Stimulated activated naive CD8-positive, alpha-beta T cell treated with anti-CD3 and anti-CD28 coated beads, Interleukin-15, Interleukin-2, amounts not matched to agents 100 U/mL and 50 U/mL, for 24 hours (primary cell): Measurements from ENCODE around the gene CLEC2B.
"Not testable (repeated sequence)": the region's sequence is repeated elsewhere in the genome, so short reads cannot be mapped to it uniquely, and the experiment has no call there.

Experiments
- ATAC-seq: fragments of 150-1000 bp; cut with Tn5 transposase; one replicate; pipeline ENCODE4 v1.10.0; 2021
- DNase-seq: peaks from one replicate; pipeline ENCODE4 v3.0.0; 2021

CLEC2B gene

DNA sequence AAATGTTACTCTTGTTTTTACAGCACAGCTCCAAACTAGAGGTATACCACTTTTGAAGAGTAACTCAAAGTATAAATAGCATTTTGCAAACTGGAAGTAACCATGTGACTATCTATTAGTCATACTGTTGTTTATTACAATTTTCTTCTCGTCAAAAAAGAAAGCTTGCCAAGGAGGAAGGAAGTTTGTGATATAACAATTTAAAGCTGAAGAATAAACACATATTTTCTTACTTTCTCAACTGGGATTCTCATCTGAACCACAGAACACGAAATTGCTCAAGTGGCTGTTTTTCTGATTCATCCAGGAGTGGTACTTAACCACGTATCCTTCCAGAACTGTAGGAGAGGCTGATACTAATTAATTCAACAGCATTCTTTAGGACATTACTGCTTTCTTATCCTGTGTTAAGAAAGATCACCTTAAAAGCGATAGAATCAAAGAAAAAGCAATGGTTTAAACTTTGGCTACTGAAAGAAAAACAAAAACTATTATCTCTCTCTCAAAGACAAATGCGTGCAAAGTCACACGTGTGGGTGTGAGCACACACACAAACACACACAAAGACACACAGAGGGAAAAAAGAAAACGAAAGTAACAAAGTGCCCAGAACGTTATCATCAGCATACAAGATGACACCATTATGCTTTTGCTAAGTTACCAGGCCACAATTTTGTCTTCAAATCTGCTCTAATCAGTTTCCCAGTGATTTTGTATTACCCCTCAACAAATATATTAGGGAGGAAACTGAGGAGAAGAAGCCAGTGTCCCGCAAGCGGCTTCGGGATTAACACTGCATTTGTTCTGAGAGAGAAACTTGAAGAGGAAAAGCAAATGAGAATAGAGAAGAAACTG lies at the start of gene CLEC2B:
TSS of gene CLEC2B (minus strand) at position 48 of the 855 bp plus-strand sequence.
- peak; percentile 17 for DNase-seq
- ATAC-seq = peak; percentile 51

DNA sequence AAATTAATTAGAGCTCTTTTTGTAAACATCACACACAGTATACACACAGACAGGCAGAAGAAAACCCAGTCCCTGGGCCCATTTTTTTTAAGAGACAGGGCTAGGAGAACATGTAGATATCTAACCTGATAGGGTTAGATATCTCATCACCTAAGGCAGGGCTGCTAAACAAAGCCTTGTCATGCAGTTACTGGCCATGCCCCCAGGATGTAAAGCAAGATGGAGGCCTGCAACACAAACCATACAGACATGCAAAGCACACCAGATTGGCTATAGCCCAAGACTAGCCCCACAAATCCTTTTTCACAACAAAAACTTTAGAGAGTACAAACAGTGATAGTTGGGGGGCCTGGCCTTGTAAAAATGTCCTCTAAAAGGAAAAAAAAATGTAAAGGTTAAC lies 42.6 kb upstream of the CLEC2B start:
- DNase-seq = no peak
- no peak for ATAC-seq

DNA sequence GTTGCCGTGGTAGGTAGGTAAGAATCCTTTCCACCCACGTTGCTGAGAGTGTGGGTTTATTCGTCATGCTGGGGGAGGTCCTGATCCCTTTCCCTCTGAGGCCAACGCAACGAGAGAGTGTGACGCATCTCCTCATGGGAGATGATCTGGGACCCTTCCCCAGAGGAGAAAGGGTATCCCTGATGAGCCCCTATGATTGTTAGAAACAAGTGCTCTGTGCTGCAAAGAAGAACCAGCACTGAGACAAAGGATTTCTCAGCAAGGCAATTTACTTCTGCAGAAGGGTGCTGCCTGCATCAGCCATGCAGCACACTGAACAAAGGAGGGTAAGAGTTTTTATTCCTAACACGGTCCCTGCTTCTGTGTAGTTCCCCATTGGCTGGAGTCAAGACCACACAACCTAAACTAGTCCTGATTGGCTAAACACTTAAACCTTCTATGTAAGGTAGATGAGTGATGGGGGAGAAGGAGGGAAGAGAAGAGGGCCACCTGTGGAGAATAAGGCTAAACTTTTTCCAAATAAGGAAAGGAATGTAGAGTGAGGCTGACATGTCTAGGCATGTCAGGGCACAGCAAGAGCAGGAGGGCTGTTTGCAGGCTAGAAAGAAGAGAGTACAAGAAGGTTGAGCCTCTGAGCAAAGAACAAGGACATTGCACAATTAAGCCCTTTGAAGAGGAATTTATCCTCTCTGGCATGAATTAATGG lies 41.7 kb upstream of the CLEC2B start:
- no peak for DNase-seq

DNA sequence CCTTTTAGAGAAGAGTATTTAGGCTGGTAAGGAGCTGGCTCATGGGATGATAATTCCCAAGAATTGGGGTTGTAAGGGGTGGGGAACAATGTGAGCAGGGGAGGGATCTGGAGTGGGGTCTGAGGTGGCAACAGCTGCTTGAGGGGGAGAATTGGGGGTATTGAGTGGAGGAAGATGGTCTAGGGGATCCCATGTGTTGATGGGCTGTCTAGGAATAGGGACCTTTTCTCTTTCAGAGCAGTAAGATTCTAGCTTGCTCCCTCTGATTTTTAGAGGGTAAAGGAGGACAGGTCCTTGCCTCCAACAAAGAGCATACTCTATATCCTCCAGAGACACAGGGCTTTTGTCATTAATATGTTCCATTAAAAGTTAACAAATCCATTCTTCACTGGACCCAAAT lies 40.6 kb upstream of the CLEC2B start:
- no peak for DNase-seq
- no peak for ATAC-seq

More for the DNA sequence above, 41.7 kb upstream of the CLEC2B start:
- no peak for ATAC-seq

DNA sequence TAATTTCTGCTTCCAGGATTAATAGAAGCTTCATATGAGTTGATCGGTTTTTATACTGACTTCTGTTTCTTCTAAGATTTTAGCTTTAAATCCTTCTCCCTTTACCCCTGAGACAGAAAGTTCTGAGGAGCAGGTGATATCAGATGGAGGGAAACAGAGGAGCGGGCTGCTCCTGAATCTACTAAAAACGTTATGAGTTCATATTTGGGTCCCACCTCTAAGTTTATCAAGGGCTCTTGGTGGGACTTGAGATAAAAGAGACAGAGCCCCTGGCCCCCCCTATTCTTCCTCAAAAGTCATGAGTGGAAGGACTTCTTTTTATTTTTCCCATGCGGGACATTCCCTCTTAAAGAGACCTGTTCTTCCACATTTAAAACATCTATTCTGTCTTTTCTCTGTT lies 39.2 kb upstream of the CLEC2B start:
- no peak for DNase-seq
- ATAC-seq = no peak

DNA sequence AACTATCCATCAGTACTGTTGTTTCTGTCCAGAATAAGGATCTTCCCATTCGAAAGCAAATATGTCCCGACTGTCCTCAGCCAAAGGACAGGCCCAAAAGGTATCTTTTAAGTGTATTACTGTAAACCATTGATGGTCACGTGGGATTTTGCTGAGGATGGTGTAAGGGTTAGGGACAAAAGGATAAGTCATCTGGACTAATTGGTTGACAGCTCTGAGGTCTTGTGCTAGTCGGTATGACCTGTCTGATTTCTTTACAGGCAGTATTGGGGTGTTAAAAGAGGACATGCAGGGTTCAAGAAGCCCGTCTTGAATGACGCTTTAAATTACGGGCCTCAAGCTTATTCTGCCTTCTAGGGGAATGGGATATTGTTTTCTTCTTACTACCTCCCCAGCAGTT lies 38.6 kb upstream of the CLEC2B start:
- DNase-seq (no peak), ATAC-seq (no peak)

DNA sequence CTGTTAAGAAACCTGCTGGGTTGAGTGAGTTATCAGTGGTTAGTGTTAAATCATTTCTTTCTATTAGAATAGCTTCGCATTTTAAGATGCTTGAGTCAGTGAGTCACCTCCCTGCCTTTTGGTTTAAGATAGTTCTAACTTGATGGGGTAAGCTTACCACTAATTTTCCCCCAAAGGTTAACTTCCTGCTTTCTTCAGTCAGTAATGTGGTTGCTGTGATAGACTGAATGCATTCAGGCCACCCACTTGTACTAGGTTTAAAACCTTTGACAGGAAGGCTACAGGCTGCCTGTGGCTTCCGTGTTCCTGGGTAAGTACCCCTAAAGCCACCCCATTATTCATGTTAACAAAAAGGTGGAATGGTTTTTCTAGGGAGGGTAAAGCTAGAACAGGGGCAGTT lies 37.7 kb upstream of the CLEC2B start:
- DNase-seq = peak; percentile 27
- ATAC-seq = peak; percentile 97

DNA sequence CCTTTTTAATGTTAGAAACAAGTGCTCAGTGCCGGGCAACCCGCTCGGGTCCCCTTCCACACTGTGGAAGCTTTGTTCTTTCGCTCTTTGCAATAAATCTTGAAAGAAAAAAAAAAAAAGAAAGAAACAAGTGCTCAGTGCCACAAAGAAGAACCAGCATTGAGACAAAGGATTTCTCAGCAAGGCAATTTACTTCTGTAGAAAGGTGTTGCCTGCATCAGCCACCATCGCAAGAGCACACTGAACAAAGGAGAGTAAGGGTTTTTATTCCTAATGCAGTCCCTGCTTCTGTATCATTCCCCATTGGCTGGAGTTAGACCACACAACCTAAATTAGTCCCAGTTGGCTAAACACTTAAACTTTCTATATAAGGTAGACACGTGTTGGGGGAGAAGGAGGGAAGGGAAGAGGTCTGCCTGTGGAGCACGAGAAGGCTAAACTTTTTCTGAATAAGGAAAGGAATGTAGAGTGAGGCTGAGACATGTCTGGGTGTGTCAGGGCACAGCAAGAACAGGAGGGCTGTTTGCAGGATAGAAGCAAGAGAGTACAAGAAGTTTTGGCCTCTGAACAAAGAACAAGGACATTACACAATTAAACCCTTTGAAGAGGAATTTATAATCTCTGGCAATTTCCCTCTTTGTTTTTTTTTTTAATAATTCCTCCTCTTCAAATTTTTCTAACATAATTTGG lies 33.5 kb upstream of the CLEC2B start:
- DNase-seq (no peak), ATAC-seq (no peak)

DNA sequence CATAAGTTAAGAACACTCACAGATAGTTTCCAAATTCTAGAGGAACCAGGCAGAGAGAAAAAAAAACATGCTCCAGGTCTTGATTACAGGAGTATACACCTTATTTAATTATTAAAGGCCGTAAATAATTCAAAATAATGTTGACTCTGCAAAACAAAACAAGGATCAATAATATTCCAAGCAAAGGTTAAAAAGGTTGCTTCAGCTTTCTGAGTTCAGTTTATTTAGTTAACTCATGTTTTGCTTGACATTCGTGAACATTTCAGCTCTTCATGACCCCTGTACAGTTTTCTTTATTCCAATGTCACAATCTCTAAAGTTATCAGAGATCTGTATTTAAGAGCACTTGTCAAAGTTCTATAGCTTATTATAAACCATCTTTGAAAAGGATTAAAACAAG lies 31.8 kb upstream of the CLEC2B start:
- no peak for DNase-seq
- no peak for ATAC-seq

DNA sequence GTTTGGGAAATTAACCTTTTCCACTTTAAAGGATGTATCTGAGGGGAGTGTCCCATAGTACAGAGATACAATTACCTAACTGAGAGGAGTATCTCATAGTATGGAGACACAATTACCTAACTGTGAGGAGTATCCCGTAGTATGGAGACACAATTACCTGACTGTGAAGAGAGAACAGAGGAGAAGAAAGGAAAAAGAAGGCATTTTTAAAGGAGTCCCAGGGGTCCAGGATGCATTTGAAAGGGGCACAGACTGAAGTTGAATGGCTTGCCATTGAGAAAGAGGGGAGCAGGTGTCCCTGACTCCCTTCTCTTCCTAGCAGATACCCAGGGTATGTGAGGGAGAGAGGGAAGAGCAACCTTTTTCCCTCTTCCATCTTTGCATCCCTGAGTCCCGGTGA lies 30.1 kb upstream of the CLEC2B start:
- ATAC-seq (no peak), DNase-seq (no peak)

DNA sequence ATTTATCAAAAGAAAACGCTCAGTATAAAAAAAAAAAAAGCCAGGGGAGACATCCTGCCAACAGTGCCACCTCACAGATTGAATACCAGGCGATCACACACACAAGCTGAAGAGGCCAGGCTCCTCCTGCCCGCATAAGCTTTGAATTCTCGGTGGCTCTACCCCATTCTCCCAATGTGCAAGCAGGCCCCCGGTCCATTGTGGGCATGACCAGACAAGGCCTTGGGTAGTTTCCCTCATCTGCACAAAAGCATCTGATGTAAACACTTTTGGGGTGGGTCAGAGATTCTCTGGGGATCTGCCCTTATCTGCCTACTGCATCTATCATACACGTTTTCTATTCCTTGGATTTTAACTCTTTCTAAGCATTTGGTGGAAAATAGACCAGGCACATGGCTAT lies 28.4 kb upstream of the CLEC2B start:
- no peak for DNase-seq
- ATAC-seq = no peak

DNA sequence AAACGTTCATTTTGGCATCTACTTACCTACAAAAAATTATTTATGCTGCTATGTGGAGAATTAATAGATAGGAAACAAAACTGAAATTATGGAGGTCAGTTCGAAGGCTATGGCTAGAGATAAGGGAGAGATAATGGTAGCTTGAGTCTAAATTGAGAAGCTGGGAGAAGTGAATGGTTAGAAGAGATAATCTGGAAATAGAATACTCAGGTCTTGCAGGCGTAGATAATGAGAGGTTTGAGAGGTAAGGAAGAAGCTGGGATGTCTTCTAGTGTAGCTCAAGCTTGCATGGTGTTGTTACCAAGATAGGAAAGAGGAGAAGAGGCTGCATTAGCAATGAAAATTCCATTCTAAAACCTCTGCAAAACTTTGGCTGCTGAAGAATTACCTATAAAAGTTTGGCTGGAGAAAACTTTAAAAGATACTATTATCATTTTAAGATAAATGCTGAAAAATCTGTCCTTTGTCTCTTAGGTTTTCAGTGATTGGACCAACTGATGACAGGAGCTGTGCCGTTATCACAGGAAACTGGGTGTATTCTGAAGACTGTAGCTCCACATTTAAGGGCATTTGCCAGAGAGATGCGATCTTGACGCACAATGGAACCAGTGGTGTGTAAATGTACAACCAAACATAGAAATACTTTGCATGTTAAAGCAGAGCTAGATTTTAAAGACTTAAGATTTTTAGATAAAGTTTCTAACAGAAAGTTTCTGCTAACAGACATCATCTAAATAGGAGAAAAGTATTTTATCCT lies 26.2 kb upstream of the CLEC2B start:
- DNase-seq (no peak), ATAC-seq (no peak)

DNA sequence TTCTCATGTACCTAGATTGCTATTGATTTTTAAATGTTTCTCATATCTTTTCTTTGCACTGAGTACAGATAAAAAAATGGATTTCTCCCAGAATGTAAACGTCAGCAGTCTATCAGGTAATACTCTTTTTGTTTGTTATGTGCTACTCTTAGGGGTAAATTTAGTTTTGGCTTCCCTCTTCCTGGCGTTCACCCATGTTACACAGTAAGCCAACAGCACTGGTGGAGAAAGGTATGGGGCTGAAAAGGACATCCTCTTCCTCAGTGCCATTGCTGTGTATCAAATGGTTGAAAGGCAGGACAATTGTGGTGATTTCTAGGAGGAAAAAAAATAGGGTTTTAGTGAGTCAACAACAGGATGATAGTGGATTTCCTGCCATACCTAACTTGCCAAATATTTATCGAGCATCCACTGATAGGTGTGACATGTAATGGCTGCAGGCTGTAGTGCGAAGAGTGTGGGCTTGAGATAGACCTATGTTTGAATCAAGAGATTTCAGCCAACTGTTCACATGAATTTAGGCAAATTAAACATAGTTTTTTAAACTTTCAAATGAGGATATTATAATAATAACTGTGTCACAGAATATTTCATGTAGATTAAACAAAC lies 19.6 kb upstream of the CLEC2B start:
- DNase-seq = no peak
- ATAC-seq = no peak

DNA sequence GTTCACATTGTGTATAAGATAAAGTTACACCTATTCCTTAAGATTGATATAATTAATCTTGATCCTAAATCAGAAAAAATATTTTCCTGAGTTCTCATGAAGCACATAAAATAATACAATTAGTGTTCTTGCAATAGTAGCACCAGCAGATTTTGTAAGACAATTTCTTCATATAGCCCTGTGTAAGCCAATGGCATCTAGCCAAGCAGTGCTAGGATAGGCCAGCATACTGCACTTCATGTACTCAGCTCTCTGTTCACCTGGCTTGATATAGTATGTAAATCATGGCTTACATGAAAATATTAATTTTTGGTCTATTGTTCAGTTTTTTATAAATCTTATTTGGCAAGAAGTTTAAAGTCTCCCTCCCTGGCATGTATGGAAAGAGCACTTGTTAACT lies 14.0 kb upstream of the CLEC2B start:
- ATAC-seq = no peak
- no peak for DNase-seq

DNA sequence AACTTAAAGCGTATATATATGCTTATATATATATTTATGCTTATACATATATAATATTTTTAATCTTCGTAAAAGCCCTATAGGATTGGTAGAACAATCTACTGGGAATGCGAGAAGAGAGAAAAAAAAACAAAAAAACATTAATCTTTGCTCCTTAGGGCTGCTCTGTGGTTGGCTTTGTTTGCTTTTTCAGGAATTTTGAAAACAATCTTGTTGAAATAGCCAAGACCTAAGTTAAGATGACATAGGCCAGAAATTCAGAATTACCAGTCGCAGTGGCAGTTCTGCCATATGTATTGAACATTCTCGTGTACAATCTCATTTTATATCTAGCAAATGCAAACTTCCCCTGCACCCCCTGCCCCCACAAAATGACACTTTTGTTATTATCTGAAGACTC lies 12.8 kb upstream of the CLEC2B start:
- ATAC-seq (no peak), DNase-seq (no peak)

DNA sequence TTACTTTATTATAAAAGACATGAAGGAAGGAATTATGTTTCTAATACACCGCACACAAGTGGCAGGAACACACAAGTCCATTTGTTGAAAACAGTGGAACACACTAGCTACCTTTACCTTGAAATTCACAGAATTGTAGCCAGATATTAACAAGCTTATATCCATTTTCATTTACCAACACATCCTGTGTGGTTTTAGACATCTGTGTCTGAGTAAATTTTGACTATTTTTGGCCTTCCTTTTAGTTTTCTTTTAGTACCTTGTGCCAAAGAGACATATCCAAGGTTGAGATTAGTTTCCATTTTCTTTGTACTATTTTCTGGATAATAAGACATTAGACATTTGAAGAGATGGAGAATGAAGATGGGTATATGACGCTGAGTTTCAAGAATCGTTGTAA lies 12.1 kb upstream of the CLEC2B start, which contains the start of gene KLRF2:
TSS of gene KLRF2 (plus strand) at position 244 of the 400 bp plus-strand sequence. CDS start at position 351, 107 bp downstream.
- ATAC-seq (no peak), DNase-seq (no peak)

DNA sequence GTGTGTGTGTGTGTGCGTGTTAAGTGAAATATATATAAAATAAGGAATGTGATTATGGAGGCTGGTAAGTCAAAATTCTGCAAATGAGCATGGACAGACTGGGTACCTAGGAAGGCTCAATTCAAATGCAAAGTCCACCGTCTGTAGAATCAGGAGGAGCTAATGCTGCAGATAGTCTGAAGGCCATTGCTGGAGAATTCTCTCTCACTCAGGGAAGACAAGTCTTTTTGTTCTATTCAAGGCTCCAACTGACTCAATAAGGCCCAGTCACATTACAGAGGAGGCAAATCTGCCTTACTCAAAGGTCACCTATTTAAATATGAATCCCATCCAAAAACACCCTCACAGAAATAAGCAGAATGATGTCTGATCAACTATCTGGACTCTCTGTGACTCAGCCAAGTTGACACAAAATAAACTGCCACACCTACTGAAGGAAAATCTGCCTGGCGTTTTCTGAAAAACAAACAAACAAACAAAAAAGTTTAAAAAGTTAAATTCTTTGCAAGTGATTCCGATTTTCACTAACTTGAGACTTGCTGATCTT lies 11.5 kb upstream of the CLEC2B start:
- ATAC-seq (no peak), DNase-seq (no peak)

DNA sequence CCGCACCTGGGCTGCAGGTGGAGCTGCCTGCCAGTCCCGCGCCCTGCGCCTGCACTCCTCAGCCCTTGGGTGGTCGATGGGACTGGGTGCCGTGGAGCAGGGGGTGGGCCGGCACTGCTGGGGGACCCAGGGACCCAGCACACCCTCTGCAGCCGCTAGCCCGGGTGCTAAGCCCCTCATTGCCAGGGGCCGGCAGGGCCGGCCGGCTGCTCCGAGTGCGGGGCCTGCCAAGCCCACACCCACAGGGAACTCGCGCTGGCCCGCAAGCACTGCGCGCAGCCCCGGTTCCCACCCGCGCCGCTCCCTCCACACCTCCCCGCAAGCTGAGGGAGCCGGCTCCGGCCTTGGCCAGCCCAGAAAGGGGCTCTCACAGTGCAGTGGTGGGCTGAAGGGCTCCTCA lies 7.0 kb upstream of the CLEC2B start:
- not testable (repeated sequence) for DNase-seq, ATAC-seq

DNA sequence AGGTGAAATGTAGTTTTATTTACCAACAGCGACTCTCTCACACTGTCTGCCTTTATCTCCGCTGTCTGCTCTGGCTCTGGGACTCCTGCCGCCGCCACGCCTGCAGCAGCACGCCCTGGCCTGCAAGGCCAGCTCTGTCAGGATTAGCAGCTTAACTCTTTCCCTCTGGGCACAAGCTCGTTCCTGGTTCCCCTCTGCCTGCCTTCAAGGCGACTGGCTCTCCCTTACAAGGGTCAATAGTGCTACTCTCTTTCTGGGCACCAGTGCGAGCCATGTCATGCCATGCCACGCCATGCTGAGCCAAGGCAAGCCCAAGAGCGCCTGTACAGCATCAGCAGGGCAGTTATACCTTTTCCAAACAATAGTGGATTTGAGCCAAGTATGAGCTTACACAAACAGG lies 3.6 kb upstream of the CLEC2B start:
- no peak for ATAC-seq
- no peak for DNase-seq

DNA sequence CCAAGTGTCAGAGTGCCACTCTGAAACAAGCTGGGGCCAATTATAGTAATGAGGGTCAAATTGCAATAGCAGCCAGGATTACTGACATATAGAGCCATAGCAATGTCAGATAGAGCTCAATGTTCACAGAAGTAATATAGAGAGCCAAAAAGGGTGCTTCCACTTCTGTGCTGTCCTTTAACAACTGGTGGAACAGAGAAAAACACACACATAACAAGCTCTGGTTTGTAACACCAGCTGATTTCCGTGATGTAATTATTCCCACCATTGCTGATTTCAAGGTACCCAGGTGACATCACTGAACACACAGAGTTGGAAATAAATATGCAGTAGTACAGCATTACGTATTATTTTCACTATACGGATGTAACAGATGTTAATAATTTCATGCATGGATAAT lies 3.0 kb upstream of the CLEC2B start:
- ATAC-seq (peak; percentile 56), DNase-seq (no peak)

DNA sequence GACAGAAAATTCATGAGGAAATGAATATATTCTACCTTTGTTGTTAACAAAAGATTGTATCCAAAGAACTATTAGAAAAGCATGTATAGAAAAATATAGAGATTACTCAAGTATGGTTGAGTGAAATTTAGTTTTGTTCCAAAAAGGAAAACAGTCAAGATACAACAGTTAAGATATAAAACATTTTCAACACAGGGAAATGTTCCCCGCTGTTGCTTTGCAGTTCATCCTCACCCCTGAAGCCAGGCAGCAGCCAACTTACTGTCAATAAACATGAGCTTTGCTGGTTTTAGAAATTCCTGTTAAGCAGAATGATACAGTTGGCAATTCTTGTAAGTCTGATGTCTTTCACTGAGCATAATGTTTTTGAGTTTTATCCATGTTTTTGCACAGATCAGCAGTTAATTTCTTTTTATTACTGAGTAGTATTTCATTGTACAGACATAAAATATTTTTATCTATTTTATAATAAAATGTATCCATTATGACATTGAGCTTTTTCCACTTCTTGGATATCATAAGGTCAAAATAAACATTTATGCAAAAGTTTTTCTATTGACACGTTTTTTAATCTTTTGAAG lies 1.2 kb upstream of the CLEC2B start:
- no peak for ATAC-seq
- DNase-seq = no peak
